GM13976 (cell line): ENCODE data around the gene TYW1.
A peak's percentile ranks its signal among the peaks of the same experiment; 100 is the strongest.
"Not testable (repeated sequence)": the region's sequence is repeated elsewhere in the genome, so short reads cannot be mapped to it uniquely, and the experiment has no call there.

ENCODE experiments used
- DNase-seq: peaks from one replicate; pipeline ENCODE4 v3.0.0; 2012; ENCODE audit warnings: low spot score
- in situ Hi-C: fragments of 300-500 bp; cut with MboI; formaldehyde crosslinking; loops from one replicate; pipeline ENCODE4 v1.12.0; 2022; ENCODE audit warnings: low sequenced_read_pairs, mixed read lengths, inconsistent platforms; ENCODE audit not compliant: unreplicated experiment
- TF ChIP-seq, protein P1 (sequence below): IDR thresholded peaks from 2 replicates; pipeline ENCODE4 v1.5.1; 2012; ENCODE audit warnings: borderline replicate concordance, mild to moderate bottlenecking; ENCODE audit not compliant: insufficient read depth; ENCODE audit errors: extremely low read depth, missing control alignments, control extremely low read depth

The TYW1 gene, protein sequence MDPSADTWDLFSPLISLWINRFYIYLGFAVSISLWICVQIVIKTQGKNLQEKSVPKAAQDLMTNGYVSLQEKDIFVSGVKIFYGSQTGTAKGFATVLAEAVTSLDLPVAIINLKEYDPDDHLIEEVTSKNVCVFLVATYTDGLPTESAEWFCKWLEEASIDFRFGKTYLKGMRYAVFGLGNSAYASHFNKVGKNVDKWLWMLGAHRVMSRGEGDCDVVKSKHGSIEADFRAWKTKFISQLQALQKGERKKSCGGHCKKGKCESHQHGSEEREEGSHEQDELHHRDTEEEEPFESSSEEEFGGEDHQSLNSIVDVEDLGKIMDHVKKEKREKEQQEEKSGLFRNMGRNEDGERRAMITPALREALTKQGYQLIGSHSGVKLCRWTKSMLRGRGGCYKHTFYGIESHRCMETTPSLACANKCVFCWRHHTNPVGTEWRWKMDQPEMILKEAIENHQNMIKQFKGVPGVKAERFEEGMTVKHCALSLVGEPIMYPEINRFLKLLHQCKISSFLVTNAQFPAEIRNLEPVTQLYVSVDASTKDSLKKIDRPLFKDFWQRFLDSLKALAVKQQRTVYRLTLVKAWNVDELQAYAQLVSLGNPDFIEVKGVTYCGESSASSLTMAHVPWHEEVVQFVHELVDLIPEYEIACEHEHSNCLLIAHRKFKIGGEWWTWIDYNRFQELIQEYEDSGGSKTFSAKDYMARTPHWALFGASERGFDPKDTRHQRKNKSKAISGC

DNA sequence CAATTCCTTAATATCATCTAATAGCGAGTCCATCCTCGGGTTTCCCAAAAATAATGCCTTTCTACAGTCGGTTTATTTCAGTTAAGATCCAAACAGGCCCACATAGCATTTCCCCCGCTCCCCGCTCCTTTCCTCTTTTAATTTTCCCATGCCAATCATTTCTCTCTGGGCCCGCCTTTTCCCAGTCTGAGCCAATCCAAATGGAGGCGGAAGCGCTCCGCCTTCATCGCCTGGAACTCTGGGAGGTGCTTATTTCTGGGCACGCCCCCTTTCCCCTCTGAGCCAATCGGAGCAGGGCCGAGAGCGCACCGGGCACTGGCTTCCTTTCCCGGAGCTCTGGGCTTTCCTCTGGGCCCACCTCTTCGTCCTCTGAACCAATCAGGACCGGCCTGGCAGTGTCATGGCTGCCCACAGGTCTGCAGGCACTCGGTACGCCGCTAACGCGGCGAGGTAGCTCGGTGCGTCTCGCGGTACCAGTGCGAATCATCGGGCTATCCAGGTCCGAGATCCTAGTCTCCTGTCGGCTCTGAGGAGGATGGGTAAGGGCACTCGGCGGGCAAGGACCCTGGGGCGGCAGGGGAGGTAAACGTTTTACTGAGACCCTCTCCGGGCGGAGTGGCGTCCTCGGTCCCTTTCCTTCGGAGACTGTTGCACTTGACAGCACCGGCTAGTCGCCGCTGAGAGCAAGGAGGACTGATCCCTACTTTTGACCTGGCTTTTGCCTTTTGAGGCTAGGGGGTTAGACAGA lies at the start of gene TYW1:
TYW1 (plus strand) TSS at position 390 of the 748 bp plus-strand sequence; CDS start at position 536, 146 bp downstream.
- in situ Hi-C loops = not testable (repeated sequence)
- DNase-seq = peak; percentile 80

DNA sequence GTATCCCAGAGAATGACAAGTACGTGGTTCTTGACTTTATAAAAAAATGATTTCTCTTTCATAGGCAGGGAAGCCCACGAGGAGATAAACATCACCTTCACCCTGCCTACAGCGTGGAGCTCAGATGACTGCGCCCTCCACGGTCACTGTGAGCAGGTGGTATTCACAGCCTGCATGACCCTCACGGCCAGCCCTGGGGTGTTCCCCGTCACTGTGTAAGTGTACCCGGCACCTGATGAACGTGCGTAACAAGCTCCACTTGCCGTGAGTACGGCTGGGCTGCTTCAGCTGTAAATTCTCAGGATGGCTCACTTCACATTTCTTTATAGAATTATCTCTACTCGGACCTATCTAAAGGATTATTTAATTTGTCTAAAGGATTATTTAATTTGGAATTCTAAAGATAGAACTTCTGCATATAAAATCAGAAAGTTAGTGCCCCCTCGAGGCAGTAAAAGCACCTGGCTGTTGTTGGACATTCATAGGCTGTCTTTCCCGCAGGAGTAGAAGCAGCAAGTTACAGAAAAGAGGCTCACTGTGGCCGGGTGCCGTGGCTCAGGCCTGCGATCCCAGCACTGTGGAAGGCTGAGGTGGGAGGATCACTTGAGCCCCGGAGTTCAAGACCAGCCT lies 48.0 kb upstream of the TYW1 start:
- TF ChIP-seq, protein P1, sequence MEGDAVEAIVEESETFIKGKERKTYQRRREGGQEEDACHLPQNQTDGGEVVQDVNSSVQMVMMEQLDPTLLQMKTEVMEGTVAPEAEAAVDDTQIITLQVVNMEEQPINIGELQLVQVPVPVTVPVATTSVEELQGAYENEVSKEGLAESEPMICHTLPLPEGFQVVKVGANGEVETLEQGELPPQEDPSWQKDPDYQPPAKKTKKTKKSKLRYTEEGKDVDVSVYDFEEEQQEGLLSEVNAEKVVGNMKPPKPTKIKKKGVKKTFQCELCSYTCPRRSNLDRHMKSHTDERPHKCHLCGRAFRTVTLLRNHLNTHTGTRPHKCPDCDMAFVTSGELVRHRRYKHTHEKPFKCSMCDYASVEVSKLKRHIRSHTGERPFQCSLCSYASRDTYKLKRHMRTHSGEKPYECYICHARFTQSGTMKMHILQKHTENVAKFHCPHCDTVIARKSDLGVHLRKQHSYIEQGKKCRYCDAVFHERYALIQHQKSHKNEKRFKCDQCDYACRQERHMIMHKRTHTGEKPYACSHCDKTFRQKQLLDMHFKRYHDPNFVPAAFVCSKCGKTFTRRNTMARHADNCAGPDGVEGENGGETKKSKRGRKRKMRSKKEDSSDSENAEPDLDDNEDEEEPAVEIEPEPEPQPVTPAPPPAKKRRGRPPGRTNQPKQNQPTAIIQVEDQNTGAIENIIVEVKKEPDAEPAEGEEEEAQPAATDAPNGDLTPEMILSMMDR = no peak
- in situ Hi-C loops = no loop called here
- DNase-seq = no peak

DNA sequence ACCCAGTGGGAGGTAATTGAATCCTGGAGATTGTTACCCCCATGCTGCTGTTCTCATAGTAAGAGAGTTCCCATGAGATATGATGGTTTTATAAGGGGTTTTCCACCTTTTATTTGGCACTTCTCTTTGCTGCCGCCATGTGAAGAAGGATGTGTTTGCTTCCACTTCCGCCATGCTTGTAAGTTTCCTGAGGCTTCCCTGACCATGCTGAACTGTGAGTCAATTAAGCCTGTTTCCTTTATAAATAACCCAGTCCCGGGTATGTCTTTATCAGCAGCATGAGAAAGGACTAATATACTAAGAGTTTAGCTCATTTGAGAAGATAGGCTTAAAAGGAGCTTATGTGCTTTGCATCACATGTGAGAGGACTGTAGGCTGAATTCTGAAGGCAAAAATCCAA lies 46.3 kb upstream of the TYW1 start:
- no peak for DNase-seq
- in situ Hi-C loops = no loop called here
- TF ChIP-seq, protein P1 = no peak

DNA sequence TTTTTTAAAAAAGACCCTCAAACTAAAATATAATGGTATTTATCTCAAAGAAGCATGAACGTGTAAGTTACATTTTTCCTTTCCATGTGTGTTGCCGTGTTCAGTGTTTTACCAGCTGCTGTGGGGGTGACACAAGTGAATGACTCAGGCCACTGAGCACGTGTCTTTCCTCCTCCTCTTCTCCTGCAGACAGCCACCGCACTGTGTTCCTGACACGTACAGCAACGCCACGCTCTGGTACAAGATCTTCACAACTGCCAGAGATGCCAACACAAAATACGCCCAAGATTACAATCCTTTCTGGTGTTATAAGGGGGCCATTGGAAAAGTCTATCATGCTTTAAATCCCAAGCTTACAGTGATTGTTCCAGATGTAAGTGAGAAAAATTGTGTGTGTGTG lies 45.9 kb upstream of the TYW1 start:
- in situ Hi-C loops = no loop called here
- TF ChIP-seq, protein P1 = no peak
- DNase-seq = no peak

DNA sequence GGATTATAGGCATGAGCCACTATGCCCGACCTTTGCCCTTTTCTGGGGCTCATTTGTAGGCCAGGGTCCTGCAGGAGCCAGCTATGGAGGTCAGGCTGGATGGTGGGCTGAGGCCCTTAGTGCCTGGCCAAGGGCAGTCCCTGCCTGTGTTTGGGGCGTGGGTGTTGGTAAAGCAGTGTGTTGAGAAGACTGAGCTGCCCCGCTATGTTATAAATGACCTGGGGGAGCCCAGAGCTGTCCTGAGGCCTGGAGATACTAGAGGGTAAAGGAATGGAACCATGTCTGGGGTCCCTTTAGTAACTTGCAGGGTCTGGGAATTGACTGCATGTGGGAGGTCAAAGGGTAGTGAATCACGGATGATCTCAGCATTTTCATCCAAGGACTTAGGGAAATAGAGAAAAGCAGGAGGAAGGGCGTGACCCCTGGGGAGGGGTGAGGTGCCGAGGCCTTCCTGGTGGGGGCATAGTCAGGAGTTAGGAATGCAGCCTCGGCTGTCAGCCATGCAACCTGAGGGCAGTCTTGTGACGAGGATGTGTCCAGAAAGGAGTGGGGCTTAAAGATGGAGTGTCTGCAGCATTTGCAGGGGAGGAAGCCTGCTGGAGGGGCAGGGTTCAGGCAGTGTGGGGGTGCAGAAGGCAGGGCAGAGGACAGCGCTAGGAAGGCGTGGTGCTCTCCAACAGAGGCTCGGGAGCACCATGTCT lies 44.1 kb upstream of the TYW1 start:
- DNase-seq = no peak
- TF ChIP-seq, protein P1 = no peak
- in situ Hi-C loops = no loop called here

DNA sequence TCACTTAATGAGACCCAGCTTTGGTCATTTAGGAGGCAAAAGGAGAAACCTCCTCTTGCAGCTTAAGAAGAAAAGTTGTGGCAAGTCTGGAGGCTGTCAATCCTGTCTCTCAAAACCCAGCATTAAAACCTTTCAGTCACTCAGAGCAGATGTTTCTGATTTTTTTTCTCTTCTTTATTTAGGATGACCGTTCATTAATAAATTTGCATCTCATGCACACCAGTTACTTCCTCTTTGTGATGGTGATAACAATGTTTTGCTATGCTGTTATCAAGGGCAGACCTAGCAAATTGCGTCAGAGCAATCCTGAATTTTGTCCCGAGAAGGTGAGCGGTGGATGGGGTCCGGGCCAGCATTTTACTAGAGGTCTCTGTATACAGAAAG lies 43.6 kb upstream of the TYW1 start:
- DNase-seq = no peak
- in situ Hi-C loops = no loop called here
- TF ChIP-seq, protein P1 = no peak
